ENCODE data around the gene SLC7A5.
"Not testable (repeated sequence)": the region's sequence is repeated elsewhere in the genome, so short reads cannot be mapped to it uniquely, and the experiment has no call there.

Gene SLC7A5

GRCh38 chr16:87882436-87883019, 13.2 kb upstream of the SLC7A5 start:
- FAIRE-seq (no peak), DNase-seq (ENCODE audit: insufficient read length, low spot score) (no peak)
- no peak for TF ChIP-seq CTCF (IDR thresholded peaks at IDR 0.05; ENCODE audit: insufficient read depth, missing control alignments)

GRCh38 chr16:87881324-87882200, 12.3 kb upstream of the SLC7A5 start:
- FAIRE-seq (no peak), DNase-seq (ENCODE audit: insufficient read length, low spot score) (no peak)
- no peak for TF ChIP-seq CTCF (IDR thresholded peaks at IDR 0.05; ENCODE audit: insufficient read depth, missing control alignments)

GRCh38 chr16:87880117-87880696, 10.9 kb upstream of the SLC7A5 start:
- FAIRE-seq (no peak), DNase-seq (ENCODE audit: insufficient read length, low spot score) (no peak)
- TF ChIP-seq CTCF (IDR thresholded peaks at IDR 0.05; ENCODE audit: insufficient read depth, missing control alignments), result no peak

DNA sequence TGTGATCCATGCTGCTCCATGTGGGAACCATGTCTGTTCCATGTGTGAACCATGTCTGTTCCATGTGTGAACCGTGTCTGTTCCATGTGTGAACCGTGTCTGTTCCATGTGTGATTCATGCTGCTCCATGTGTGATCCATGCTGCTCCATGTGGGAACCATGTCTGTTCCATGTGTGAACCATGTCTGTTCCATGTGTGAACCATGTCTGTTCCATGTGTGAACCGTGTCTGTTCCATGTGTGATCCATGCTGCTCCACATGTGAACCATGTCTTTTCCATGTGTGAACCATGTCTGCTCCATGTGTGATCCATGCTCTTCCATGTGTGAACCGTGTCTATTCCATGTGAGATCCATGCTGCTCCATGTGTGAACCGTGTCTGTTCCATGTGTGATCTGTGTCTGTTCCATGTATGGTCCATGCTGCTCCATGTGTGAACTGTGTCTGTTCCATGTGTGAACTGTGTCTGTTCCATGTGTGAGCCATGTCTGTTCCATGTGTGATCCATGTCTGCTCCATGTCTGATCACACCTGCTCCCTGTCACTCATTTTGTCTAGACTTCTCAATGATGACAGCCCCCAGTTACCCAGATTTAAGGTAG, 10.2 kb upstream of the SLC7A5 start:
- not testable (repeated sequence) for DNase-seq (ENCODE audit: insufficient read length, low spot score); FAIRE-seq

DNA sequence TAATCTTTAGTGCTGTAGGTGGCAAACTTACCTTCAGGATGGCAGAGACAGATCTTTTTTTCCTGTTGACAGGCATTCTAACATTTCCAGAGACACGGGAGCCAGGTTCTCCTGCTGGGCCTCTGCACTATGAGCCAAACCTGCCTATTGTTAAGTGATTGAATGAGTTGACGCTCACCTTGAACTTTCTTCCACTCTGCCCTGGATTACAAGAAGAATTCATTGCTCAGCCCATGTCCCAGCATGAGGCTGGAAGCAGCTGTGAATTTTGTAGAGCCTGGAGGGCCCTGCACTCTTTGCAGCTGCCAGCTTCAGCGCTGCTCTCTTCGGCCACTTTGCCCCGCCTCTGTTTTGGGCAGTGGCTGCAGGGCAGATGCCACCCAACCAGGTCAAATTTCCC, 9.4 kb upstream of the SLC7A5 start:
- no peak for TF ChIP-seq CTCF (IDR thresholded peaks at IDR 0.05; ENCODE audit: insufficient read depth, missing control alignments)
- DNase-seq (ENCODE audit: insufficient read length, low spot score) (no peak), FAIRE-seq (no peak)

DNA sequence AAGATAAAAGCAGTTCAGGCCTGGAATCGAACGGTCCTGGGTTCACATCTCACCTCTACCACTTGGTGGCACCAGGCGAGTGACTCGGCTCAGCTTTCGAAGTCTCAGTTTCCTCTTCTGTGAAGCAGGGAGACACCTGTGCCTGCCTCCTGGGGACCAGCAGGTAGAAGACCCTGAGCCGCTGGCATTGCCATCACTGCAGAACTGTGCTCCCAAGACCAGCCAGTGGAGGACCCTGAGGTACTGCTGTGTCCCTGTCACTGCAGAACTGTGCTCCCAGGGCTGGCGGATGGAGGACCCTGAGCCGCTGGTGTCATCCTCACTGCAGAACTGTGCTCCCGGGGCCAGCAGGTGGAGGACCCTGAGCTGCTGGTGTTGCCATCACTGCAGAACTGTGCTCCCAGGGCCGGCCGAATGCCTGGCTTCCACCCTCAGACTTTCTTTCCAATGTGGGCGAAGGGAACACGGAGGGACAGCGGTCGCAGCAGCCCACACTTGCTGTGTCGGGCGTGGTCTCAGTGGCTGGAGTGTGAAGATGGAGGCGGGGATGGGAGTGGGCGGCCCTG, 8.7 kb upstream of the SLC7A5 start:
- FAIRE-seq, result no peak
- peak; percentile 14 for TF ChIP-seq CTCF (IDR thresholded peaks at IDR 0.05; ENCODE audit: insufficient read depth, missing control alignments)
- DNase-seq (ENCODE audit: insufficient read length, low spot score), result no peak

- FAIRE-seq, result no peak
- TF ChIP-seq CTCF (IDR thresholded peaks at IDR 0.05; ENCODE audit: insufficient read depth, missing control alignments), result no peak
- no peak for DNase-seq (ENCODE audit: insufficient read length, low spot score)
Observed at GRCh38 chr16:87874639-87875427, 5.5 kb upstream of the SLC7A5 start.

GRCh38 chr16:87870418-87871291, 1.3 kb upstream of the SLC7A5 start:
- DNase-seq (ENCODE audit: insufficient read length, low spot score); FAIRE-seq: not testable (repeated sequence)

DNA sequence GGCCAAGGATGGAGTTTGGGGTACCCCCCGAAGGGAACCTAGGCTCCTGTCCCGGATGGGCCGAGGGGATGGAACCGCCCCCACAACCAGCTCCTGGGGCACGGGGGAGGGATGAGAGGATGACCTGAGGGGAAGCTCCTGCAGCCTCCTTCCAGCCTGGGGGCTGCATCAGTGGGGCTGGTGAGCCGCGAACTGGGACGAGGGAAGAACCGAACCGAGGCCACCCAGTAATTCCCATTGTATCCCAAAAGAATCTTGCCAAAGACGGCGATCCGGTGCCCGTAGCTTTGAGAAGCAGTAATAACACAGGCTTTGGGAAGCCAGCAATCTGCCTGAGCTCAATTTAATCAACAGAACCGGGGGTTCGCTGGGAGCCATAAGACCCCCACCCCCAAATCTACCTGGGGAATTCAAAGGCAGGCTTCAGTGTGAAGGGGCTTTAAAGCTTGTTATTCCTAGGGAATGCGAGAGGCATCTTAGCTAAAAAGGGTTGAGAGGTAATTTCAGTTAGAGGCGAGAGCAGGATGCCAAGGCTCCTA, 641 bp upstream of the SLC7A5 start:
- not testable (repeated sequence) for FAIRE-seq; DNase-seq (ENCODE audit: insufficient read length, low spot score)

Data from D721Med (cell line).